ENCODE data around the gene MTUS2. TPM values are rescaled to one million over a fixed set of nuclear protein-coding genes. Genes with fewer than 3 reads are reported as not detected.

Gene MTUS2
- total and polyA plus RNA-seq, 2 donors from 2014 or later, result 0.06 to 0.22 TPM

DNA sequence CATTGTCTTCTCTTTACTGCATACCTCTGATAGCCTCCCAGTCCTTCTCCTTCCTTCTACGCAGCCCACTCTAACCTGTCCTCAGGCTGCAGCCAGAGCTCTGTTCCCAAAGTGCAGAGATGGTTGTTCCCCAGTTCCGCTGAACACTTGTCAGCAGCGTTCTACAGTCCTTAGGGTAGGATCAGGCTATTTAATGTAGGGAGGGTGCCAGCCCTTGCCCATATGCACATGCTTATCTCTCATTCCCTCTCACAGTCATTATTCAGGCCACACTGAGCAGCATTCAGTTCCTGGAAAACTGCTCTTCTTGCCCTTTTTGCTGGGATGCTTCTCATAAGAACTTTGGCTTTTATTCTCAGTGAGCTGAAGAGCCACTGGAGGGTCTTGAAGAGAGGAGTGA, 180.7 kb downstream of the MTUS2 start:
- Histone ChIP-seq H3K27me3 (ENCODE audit: control insufficient read depth, insufficient read depth, low read length) (no peaks in the 10 kb centered on the region), H3K9ac (ENCODE audit: low read length in 3 of 3) (no peak overlapping the region), H3K4me3 (ENCODE audit: low read length in 3 of 3) (no peak overlapping the region), H3K9me3 (ENCODE audit: control insufficient read depth in 2 of 3, insufficient read depth in 1 of 3, low read length in 3 of 3) (no peaks in the 10 kb centered on the region), H3K27ac (ENCODE audit: low read depth in 2 of 2, low read length in 2 of 2) (no peak overlapping the region), H3K4me1 (ENCODE audit: control insufficient read depth in 2 of 3, insufficient read depth in 2 of 3, low read depth in 1 of 3, low read length in 3 of 3) (no peaks in the 10 kb centered on the region), H3K36me3 (ENCODE audit: control insufficient read depth in 2 of 3, insufficient read depth in 3 of 3, low read length in 3 of 3) (no peaks in the 10 kb centered on the region)
- no peak for FAIRE-seq
- TF ChIP-seq, protein P1, sequence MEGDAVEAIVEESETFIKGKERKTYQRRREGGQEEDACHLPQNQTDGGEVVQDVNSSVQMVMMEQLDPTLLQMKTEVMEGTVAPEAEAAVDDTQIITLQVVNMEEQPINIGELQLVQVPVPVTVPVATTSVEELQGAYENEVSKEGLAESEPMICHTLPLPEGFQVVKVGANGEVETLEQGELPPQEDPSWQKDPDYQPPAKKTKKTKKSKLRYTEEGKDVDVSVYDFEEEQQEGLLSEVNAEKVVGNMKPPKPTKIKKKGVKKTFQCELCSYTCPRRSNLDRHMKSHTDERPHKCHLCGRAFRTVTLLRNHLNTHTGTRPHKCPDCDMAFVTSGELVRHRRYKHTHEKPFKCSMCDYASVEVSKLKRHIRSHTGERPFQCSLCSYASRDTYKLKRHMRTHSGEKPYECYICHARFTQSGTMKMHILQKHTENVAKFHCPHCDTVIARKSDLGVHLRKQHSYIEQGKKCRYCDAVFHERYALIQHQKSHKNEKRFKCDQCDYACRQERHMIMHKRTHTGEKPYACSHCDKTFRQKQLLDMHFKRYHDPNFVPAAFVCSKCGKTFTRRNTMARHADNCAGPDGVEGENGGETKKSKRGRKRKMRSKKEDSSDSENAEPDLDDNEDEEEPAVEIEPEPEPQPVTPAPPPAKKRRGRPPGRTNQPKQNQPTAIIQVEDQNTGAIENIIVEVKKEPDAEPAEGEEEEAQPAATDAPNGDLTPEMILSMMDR (IDR thresholded peaks at IDR 0.05; ENCODE audit: borderline replicate concordance, extremely low read depth, insufficient read depth), result no peak
- intact Hi-C loops (cut with DNase I), result no loop called here
- DNase-seq, result no peak

DNA sequence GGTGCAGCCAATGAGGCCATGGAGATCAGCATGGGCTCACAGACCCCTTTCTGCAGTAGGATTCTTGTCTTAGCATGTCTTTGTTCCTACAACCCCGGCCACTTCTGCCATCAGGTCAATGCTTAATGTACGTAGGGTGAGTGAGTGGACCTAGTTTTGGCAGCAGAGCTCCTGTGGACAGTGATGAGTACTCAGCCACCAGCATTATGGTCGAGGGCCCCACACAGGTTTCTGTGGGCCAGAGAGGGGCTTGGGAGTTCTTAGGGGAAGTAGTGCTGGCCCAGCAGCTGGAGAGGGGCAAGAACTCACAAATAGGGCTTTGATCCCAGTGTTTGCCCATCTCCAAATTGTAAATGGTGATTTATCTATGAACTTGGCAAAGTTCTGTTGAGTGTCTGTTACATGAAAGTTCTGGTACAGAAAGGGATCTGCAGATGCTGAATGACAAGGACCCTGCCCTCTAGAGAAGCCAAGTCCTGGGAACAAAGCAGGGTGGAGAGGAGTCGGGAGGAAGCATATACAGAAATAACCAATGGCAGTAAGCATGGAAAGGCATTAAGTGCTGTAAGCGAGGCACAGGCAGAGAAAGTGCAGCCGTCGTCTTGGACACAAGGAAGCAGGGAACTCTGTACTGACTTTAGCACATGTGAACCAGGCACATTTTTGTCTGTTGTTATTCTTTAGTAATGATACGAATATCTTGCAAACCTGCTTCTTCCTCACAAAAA, 185.1 kb downstream of the MTUS2 start:
- no peak overlapping the region for H3K9ac ChIP-seq (ENCODE audit: low read length in 3 of 3)
- no peaks in the 10 kb centered on the region for H3K36me3 ChIP-seq (ENCODE audit: control insufficient read depth in 2 of 3, insufficient read depth in 3 of 3, low read length in 3 of 3)
- H3K9me3 ChIP-seq (ENCODE audit: control insufficient read depth in 2 of 3, insufficient read depth in 1 of 3, low read length in 3 of 3), result no peaks in the 10 kb centered on the region
- intact Hi-C loops (cut with DNase I), result no loop called here
- TF ChIP-seq, protein P1 (IDR thresholded peaks at IDR 0.05; ENCODE audit: borderline replicate concordance, extremely low read depth, insufficient read depth), result no peak
- no peaks in the 10 kb centered on the region for H3K4me1 ChIP-seq (ENCODE audit: control insufficient read depth in 2 of 3, insufficient read depth in 2 of 3, low read depth in 1 of 3, low read length in 3 of 3)
- no peak overlapping the region for H3K4me3 ChIP-seq (ENCODE audit: low read length in 3 of 3)
- H3K27ac ChIP-seq (ENCODE audit: low read depth in 2 of 2, low read length in 2 of 2), result no peak overlapping the region
- no peaks in the 10 kb centered on the region for H3K27me3 ChIP-seq (ENCODE audit: control insufficient read depth, insufficient read depth, low read length)
- peak in 2 of 5 donors; percentile 1 to 35 for DNase-seq
- FAIRE-seq, result no peak

DNA sequence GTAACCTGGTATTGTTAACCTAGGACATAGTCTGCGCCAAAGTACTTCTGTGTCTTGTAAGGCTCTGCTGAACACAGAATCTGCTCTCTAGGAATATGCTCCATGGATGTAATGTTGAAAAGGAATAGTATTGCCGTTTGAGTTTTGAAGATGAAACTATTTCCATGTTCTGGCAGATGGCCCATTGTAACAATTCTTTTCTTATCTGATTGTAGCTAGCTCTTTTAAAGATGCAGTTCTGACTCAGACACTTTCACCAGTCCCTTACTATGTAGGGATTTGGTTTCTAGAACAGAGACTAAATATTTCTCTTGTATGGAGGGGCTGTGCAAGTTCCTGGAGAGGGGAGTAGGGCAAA, 185.6 kb downstream of the MTUS2 start:
- H3K9me3 ChIP-seq (ENCODE audit: control insufficient read depth in 2 of 3, insufficient read depth in 1 of 3, low read length in 3 of 3), result no peaks in the 10 kb centered on the region

More for the DNA sequence above, 185.6 kb downstream of the MTUS2 start:
- Histone ChIP-seq H3K27ac (ENCODE audit: low read depth in 2 of 2, low read length in 2 of 2) (no peak overlapping the region), H3K36me3 (ENCODE audit: control insufficient read depth in 2 of 3, insufficient read depth in 3 of 3, low read length in 3 of 3) (no peaks in the 10 kb centered on the region), H3K4me3 (ENCODE audit: low read length in 3 of 3) (no peak overlapping the region), H3K9ac (ENCODE audit: low read length in 3 of 3) (no peak overlapping the region), H3K27me3 (ENCODE audit: control insufficient read depth, insufficient read depth, low read length) (no peaks in the 10 kb centered on the region), H3K4me1 (ENCODE audit: control insufficient read depth in 2 of 3, insufficient read depth in 2 of 3, low read depth in 1 of 3, low read length in 3 of 3) (no peaks in the 10 kb centered on the region)
- FAIRE-seq (no peak), DNase-seq (peak in 2 of 5 donors; percentile 9 to 42)
- TF ChIP-seq, protein P1 (IDR thresholded peaks at IDR 0.05; ENCODE audit: borderline replicate concordance, extremely low read depth, insufficient read depth), result no peak
- intact Hi-C loops (cut with DNase I), result no loop called here

Measured in kidney (tissue), 14 donors.